GM21360 (cell line): ENCODE measurements around the gene UBN1.
"Not testable (repeated sequence)": the region's sequence is repeated elsewhere in the genome, so short reads cannot be mapped to it uniquely, and the experiment has no call there.

Source experiments
- ATAC-seq: cut with Tn5 transposase; IDR thresholded peaks from one replicate; pipeline ENCODE4 v1.9.1; 2021; ENCODE audit warnings: mild to moderate bottlenecking, moderate library complexity; ENCODE audit not compliant: unreplicated experiment

The UBN1 gene

GRCh38 chr16:4925293-4925607 is 78.0 kb downstream of the UBN1 start:
- no peak for ATAC-seq

GRCh38 chr16:4925791-4926190 is 78.5 kb downstream of the UBN1 start:
- ATAC-seq = no peak

GRCh38 chr16:4926928-4927327 is 79.6 kb downstream of the UBN1 start:
- ATAC-seq = no peak

- no peak for ATAC-seq
Measured at GRCh38 chr16:4927661-4928060, 80.4 kb downstream of the UBN1 start.

- no peak for ATAC-seq
Measured at GRCh38 chr16:4928227-4928626, 80.9 kb downstream of the UBN1 start.

DNA sequence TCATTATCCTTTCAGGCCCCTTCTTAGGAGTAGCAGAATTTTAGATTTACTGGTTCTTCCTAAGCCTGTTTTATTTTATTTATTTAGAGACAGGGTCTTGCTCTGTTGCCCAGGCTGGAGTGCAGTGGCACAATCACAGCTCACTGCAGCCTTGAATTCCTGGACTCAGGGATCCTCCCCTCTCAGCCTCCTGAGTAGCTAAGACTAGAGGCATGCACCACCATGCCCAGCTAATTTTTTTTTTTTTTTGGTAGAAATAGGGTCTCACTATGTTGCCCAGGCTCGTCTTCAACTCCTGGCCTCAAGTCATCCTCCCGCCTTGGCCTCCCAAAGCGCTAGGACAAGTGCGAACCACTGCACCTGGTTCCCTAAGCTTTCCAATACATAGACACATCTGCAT is 82.3 kb downstream of the UBN1 start:
- ATAC-seq = not testable (repeated sequence)

DNA sequence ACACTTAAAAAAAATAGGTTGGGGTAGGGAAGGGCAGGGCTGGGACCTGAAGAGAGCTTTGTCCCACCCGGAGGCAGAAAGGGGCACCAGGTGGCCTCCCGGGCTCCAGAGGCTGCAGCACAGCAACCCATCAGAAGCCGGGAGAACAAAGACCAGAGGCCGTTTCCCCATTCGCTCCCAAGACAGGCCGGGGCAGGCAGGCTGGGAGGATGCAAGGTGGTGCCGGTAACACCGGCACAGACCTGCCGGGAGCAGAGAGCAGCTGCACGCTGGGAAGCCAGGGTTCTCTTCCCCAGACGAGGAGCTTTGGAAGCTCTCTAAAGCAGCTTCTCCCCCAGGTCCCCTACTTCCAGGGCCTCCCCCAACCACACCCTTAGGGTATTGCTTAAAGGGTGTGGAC is 84.1 kb downstream of the UBN1 start:
- ATAC-seq = no peak
